RWPE1 (cell line): ENCODE data around the gene FTHL17.

Experiments
- CTCF ChIA-PET: fragments of 350-600 bp; sonication (Branson Sonifier 250); formaldehyde crosslinking; extraction: SDS; loops from one replicate; lab custom pipeline; 2021; lab: Yijun Ruan, JAX
- POLR2A ChIA-PET: fragments of 400-600 bp; formaldehyde crosslinking; extraction: SDS; loops from one replicate; lab custom pipeline; 2020; ENCODE audit warnings: antibody characterized with exemption; ENCODE audit not compliant: low non-redundant PET; lab: Yijun Ruan, JAX
- DNase-seq: peaks from one replicate; pipeline ENCODE4 v3.0.0; 2012; ENCODE audit warnings: low spot score
- H3K27ac ChIP-seq: fragments of 450-650 bp; 2 replicates; pipeline ENCODE4 v1.5.1; 2017
- CTCF ChIP-seq: fragments of 450-650 bp; conservative IDR thresholded peaks from 2 replicates; pipeline ENCODE4 v1.5.1; 2017; ENCODE audit warnings: low read depth, mild to moderate bottlenecking

FTHL17 gene

GRCh38 chrX:31071725-31072124 lies at the start of gene FTHL17:
Gene FTHL17, minus strand, starts transcription at chrX:31072041. Its CDS starts 88 bp downstream, at chrX:31071953.
- no peak for TF ChIP-seq CTCF
- H3K27ac ChIP-seq = no peak within 1 kb of the TSS
- ChIA-PET POLR2A (no interaction called here), CTCF (no interaction called here)
- DNase-seq = no peak

GRCh38 chrX:31117266-31117665 lies 45.4 kb upstream of the FTHL17 start:
- POLR2A ChIA-PET = no interaction called here
- no peak for TF ChIP-seq CTCF
- CTCF ChIA-PET = no interaction called here
- H3K27ac ChIP-seq = no peak overlapping the region
- no peak for DNase-seq

GRCh38 chrX:31115398-31115797 lies 43.6 kb upstream of the FTHL17 start:
- no peak overlapping the region for H3K27ac ChIP-seq
- ChIA-PET CTCF (no interaction called here), POLR2A (no interaction called here)
- no peak for TF ChIP-seq CTCF
- no peak for DNase-seq

- H3K27ac ChIP-seq = no peak overlapping the region
- no peak for TF ChIP-seq CTCF
- ChIA-PET POLR2A (no interaction called here), CTCF (interaction anchor here (0.6 kb wide), 1 partner anchor 12 kb away, joined by 3 read pairs; no protein-coding TSS in a partner anchor)
- no peak for DNase-seq
Observed at GRCh38 chrX:31114858-31115257, 43.0 kb upstream of the FTHL17 start.

GRCh38 chrX:31112226-31112999 lies 40.6 kb upstream of the FTHL17 start:
- POLR2A ChIA-PET = no interaction called here
- CTCF ChIA-PET = no interaction called here
- TF ChIP-seq CTCF = no peak
- no peak overlapping the region for H3K27ac ChIP-seq
- DNase-seq = no peak

GRCh38 chrX:31110657-31111056 lies 38.8 kb upstream of the FTHL17 start:
- no peak for DNase-seq
- no peak overlapping the region for H3K27ac ChIP-seq
- POLR2A ChIA-PET = no interaction called here
- CTCF ChIA-PET = no interaction called here
- no peak for TF ChIP-seq CTCF
